NCI-H146 treated with DMSO at 0.1 percent for 48 hours (cell line): Measurements from ENCODE around the gene FBXO48.

Experiments
- DNase-seq: peaks from one replicate; lab custom pipeline; 2025; ENCODE audit not compliant: unreplicated experiment; lab: John Stamatoyannopoulos, UW

The FBXO48 gene

DNA sequence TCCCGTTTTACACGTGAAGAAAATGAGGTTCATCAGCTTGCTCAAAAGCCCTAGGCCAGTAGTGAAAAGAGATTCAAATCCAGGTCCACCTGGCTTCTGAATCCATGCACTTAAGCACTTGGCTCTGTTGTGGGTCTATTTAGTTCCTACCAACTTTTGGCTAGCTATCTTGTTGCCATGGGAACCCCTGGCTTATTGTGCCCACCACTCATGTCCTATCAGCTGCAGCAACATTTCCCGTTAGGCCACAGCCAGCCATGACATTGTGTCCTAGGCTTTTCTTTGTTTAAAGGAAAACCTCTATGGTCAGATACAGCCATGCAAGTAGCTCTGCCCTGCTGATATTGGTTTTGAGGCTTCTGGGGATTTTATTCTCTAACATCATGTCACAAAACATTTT, 52.2 kb downstream of the FBXO48 start:
- no peak for DNase-seq

- DNase-seq, result no peak
Observed at GRCh38 chr2:68414452-68414851, 52.6 kb downstream of the FBXO48 start.

DNA sequence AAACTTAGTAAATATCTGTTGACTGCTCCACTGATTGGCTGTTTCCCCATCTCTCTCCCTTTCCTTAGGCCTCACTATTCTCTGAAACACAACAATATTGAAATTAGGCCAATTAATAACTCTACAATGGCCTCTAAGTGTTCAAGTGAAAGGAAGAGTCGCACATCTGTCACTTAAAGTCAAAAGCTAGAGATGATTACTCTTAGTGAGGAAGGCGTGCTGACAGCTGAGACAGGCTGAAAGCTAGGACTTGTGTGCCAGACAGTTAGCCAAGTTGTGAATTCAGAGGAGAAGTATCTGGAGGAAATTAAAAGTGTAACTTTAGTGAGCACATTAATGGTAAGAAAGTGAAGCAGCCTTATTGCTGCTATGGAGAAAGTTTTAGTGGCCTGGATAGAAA, 53.6 kb downstream of the FBXO48 start:
- DNase-seq, result no peak

- DNase-seq, result no peak
Observed at GRCh38 chr2:68412127-68412819, 54.8 kb downstream of the FBXO48 start.

- no peak for DNase-seq
Observed at GRCh38 chr2:68411397-68412126, 55.5 kb downstream of the FBXO48 start.
